ENCODE measurements around the gene POLH.

POLH gene

DNA sequence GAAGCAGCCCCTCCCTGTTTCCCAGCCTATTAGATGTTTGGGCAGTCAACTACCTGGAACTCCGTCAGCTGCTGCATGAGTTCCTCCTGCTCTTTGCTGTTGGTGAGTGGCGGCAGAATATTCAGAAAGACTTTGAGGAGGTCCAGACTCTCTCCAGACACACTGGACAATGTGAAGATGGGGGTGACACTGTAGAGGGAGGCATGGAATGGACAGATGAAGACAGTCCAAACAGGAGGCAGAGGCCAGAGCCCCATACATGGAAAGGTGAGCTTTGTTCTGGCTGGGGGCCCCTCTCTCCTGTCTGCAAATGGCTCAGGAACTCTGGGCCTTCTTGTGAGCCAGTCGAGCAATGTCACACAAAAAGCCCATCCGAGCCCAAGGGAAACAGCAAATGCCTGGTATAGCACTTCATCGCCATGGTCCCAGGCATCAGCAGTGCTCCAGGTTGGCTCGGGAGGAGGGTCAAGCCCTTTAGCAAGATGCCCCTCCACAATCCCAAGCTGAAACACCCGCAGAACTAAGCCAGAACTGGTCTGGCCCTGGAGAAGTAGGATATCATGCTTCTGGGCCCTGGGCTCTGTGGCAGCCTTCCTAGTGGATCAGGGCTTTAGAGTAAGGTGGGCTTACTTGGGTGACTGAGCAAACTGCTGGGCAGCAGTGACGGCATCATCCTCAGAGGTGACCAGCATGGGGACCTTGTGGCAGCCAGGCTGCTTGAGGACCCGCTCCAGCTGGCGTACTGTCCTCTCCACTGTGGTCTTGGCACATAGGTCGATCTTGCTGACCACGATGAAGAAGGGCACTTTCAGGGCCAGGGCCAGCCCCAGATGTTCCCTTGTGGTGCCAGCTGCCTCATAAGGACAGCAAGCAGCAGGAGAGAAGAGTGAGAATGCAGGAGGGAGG, 48.1 kb downstream of the POLH start:
- TF ChIP-seq, protein P1, sequence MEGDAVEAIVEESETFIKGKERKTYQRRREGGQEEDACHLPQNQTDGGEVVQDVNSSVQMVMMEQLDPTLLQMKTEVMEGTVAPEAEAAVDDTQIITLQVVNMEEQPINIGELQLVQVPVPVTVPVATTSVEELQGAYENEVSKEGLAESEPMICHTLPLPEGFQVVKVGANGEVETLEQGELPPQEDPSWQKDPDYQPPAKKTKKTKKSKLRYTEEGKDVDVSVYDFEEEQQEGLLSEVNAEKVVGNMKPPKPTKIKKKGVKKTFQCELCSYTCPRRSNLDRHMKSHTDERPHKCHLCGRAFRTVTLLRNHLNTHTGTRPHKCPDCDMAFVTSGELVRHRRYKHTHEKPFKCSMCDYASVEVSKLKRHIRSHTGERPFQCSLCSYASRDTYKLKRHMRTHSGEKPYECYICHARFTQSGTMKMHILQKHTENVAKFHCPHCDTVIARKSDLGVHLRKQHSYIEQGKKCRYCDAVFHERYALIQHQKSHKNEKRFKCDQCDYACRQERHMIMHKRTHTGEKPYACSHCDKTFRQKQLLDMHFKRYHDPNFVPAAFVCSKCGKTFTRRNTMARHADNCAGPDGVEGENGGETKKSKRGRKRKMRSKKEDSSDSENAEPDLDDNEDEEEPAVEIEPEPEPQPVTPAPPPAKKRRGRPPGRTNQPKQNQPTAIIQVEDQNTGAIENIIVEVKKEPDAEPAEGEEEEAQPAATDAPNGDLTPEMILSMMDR (IDR thresholded peaks at IDR 0.05), result no peak

DNA sequence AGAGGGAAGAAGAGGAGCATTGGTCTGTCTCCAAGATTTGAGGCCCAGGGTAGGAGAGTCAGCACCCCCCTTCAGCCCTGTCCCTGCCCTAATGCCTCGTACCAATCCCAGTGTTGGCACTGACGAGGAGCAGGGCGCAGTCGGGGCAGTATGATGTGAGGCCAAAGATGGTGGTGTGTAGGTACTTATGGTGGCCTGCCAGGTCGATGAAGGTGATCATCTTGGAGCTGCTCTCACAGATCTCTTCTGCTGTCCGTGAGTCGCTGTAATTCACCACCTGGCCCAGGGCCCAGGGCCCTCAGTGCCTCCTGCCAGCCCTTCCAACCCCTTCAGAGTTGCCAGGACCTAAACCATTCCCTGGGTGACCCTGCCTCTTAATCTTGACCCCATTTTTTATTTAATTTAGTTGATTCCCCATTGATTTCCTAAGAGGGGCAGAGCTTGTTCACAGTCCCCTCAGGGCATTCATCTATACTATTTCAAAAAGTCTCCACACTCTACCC, 48.9 kb downstream of the POLH start:
- TF ChIP-seq, protein P1 (IDR thresholded peaks at IDR 0.05), result no peak

DNA sequence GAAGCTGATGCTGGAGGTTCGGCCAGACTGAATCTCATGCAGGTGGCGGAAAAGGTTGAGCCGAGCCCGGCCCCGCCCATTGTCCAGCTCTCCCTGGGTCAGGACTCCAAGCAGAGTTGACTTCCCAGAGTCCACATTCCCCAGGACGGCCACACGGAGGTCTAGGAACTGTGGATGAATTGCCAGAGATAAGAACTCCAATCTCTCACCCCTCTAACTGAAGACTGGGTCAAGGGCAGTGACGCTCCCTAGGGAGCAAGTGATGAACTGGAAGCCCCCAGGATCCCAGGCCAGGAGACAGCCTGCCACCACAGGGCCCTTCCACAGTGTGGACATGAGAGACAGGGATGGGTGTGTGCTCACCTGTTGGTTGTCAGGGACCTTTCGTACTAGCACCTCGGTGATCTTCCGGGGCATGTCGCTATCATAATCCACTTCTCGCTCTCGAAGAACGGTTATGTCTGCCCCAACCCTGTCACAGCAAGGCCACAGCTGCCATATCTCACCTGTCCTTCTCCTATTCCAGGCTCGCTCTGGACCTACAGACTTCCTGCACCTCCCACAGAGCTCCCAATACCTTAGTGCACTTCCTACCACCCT, 49.5 kb downstream of the POLH start:
- TF ChIP-seq, protein P1 (IDR thresholded peaks at IDR 0.05), result no peak

DNA sequence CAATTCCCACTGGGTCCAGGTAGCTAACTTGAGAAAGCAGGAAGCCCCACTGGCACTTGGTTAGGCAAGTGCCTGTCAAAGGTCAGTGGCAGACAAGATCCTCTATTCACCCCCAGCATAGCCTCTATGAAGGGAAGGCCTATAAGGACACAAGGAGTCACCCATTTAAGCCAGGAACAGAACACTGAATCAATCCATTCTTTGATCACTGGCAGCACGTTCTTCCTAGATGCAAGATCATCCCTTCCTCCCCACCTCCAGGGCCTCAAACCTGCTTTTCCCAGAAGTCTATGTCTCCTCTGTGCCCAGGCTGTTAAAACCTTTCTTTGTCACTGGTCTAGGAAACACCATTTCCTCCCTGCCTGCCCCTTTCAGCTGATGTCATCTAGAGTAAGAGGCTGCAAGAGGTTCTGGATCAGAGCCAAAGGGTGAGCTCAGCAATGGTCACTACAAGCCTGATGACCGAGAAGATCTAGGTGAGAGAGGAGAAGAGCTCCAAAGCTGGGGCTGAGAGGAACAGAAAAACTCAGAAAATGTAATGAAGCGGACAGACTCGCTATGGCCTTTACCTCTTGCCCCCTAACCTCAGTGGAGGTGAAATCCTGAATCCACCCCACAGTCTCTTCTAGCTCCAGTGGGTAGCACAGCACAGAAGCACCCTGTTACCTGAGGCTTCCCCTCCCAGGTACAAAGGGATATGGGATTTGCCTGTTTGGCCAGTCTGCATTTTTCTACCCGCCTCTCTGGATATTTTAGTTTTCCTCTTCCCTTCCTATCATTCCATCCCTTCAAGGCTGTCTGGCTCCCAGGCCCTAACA, 51.2 kb downstream of the POLH start:
- TF ChIP-seq, protein P1 (IDR thresholded peaks at IDR 0.05), result no peak

DNA sequence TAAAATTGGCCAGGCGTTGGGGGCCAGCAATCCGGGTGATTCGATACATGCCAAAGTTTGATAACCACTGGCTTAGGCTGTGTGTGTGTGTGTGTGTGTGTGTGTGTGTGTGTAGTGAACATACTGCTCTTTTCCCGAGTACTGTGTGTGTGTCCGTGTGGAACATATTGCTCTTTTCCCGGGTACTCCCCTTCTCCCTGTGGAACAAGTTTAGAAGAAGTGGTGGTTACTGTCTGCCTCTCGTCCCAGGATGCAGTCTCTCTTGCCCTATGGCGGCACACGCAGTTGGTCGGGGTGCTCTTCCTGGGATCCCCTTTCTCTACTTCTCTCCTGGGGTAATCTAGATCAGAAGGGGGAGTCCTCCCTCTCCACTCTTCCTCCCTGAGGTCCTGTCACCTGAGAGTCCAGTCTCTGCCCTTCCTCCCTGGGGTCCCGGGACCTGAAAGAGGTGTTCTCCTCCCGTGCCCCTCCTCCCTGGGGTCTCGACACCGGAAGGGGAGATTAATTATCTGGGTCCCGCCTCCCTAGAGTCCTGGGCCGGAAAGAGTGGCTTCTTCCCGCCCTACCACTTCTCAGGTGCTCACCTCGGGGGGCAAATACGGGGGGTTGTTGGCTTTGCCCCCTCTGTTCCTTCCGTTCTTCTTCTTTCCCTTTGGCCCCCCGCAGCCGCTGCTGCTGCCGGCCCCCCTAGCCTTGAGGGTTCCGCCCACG, 52.6 kb downstream of the POLH start:
- TF ChIP-seq, protein P1 (IDR thresholded peaks at IDR 0.05), result no peak

DNA sequence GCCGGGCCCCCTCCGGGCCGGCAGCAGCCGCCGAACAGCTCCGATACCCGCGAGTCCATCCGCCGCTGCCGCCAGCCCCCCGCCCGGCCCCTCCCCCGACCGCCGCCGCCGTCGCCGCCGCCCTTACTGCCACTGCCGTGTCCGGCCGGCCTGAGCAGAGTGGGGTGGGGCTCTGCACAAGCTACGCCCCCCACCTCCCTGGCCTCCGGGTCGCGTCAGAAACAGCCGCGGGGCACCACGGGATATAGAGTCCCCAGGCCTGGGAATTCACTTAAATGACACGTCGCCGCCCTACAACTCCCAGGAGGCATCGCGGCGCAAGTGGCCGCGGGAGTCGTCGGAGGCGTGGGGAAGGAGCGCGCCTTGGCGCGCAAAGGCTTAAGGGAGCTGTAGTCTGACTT, 53.1 kb downstream of the POLH start, which contains the start of gene GTPBP2:
Gene GTPBP2 (minus strand): TSS at position 161 of the 401 bp plus-strand sequence. CDS start 102 bp downstream, at position 59.
- TF ChIP-seq, protein P1 (IDR thresholded peaks at IDR 0.05), result no peak

All from LNCAP (cell line).